ENCODE data around the gene FBXO9.

DNA sequence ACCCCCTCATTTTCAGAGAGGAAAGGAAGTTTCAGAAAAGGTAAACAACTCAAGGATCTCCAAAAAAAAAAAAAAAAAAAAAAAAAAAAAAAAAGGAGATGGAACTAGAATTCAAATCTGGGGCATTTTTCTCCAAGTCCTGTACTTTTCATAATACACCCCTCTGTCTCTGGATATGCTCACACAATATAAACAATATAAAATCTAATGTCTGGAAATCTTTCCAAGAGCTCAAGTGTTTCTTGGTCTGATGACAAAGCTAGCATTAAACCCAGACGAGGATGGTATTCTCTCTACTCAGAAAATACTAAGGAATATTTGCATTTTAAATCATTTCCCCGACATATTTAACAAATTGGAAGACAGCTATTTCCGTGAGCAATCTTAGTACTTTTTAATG is 77.6 kb downstream of the FBXO9 start:
- TF ChIP-seq NFIC (IDR thresholded peaks at IDR 0.05; ENCODE audit: borderline replicate concordance) (no peak), MXI1 (IDR thresholded peaks at IDR 0.05; ENCODE audit: low read depth, low read length) (no peak), EZH2phosphoT487 (IDR thresholded peaks at IDR 0.05; ENCODE audit: borderline replicate concordance, low read depth) (no peak), TEAD4 (IDR thresholded peaks at IDR 0.05; ENCODE audit: borderline replicate concordance, insufficient read depth) (no peak), POLR2AphosphoS5 (IDR thresholded peaks at IDR 0.05; ENCODE audit: low read depth, low read length) (no peak)
- TF ChIP-seq, protein P1, sequence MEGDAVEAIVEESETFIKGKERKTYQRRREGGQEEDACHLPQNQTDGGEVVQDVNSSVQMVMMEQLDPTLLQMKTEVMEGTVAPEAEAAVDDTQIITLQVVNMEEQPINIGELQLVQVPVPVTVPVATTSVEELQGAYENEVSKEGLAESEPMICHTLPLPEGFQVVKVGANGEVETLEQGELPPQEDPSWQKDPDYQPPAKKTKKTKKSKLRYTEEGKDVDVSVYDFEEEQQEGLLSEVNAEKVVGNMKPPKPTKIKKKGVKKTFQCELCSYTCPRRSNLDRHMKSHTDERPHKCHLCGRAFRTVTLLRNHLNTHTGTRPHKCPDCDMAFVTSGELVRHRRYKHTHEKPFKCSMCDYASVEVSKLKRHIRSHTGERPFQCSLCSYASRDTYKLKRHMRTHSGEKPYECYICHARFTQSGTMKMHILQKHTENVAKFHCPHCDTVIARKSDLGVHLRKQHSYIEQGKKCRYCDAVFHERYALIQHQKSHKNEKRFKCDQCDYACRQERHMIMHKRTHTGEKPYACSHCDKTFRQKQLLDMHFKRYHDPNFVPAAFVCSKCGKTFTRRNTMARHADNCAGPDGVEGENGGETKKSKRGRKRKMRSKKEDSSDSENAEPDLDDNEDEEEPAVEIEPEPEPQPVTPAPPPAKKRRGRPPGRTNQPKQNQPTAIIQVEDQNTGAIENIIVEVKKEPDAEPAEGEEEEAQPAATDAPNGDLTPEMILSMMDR (IDR thresholded peaks at IDR 0.05): no peak
- TF ChIP-seq, protein P2, sequence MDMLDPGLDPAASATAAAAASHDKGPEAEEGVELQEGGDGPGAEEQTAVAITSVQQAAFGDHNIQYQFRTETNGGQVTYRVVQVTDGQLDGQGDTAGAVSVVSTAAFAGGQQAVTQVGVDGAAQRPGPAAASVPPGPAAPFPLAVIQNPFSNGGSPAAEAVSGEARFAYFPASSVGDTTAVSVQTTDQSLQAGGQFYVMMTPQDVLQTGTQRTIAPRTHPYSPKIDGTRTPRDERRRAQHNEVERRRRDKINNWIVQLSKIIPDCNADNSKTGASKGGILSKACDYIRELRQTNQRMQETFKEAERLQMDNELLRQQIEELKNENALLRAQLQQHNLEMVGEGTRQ (IDR thresholded peaks at IDR 0.05; ENCODE audit: borderline replicate concordance, low read depth, low read length): no peak

Measured in SK-N-SH (cell line).